Epithelial cell of umbilical artery (primary cell): Measurements from ENCODE around the gene SLA2. TPM values are rescaled to one million over a fixed set of nuclear protein-coding genes. Genes with fewer than 3 reads are reported as not detected.

Experiments
- total RNA-seq: library from RNA; depleted of rRNA; stranded (reverse); fragments of >200 nt; gene quantifications from 2 replicates; pipeline ENCODE4 v1.2.3, GENCODE V29; 2014

The SLA2 gene
- not detected in 2 replicates for total RNA-seq

GRCh38 chr20:36645998-36646397, at the start of gene SLA2:
SLA2 (minus strand) TSS chr20:36646196; CDS start chr20:36641335, 4,861 bp downstream.

GRCh38 chr20:36605399-36606157, 40.4 kb downstream of the SLA2 start, which contains the start of gene RAB5IF:
RAB5IF (plus strand) TSS chr20:36605779; CDS start chr20:36605952, 173 bp downstream.

GRCh38 chr20:36573103-36573797, 72.7 kb downstream of the SLA2 start, which contains the start of gene TGIF2:
TGIF2 (plus strand) TSS chr20:36573597; CDS start chr20:36578775, 5,178 bp downstream.

Other genes starting within 250 kb of the SLA2 start
- 1.7 and 1.9 TPM in 2 replicates for gene MYL9, start 104.7 kb downstream of the SLA2 start, total RNA-seq
- 21.4 and 22.5 TPM in 2 replicates for gene TGIF2, start 72.6 kb downstream of the SLA2 start, total RNA-seq
- gene RAB5IF, start 40.4 kb downstream of the SLA2 start, total RNA-seq, result 88.7 and 160 TPM in 2 replicates
- 15.3 and 22.6 TPM in 2 replicates for gene NDRG3, start 99.9 kb upstream of the SLA2 start, total RNA-seq
- gene DSN1, start 127.6 kb upstream of the SLA2 start, total RNA-seq, result 19.2 and 28.1 TPM in 2 replicates
- not detected in 2 replicates for gene TLDC2, start 229.9 kb upstream of the SLA2 start, total RNA-seq